Endothelial cell of umbilical vein (primary cell): Measurements from ENCODE around the gene HSD17B14. TPM values are rescaled to one million over a fixed set of nuclear protein-coding genes. Genes with fewer than 3 reads are reported as not detected.

Experiments used
- BruUV-seq: library from RNA; stranded (reverse); fragments of 400-500 nt; replicated peaks from 2 replicates; lab custom pipeline; 2021; lab: Mats Ljungman, UMichigan
- CTCF ChIA-PET: fragments of 300-600, 350-600 bp; sonication (Branson Sonifier 250); formaldehyde crosslinking; loops from one replicate; lab custom pipeline; 2021; ENCODE audit warnings: antibody characterized with exemption, inconsistent platforms; lab: Charles Lee
- POLR2A ChIA-PET: fragments of 300-600, 350-600 bp; sonication (Branson Sonifier 250); formaldehyde crosslinking; loops from one replicate; lab custom pipeline; 2021; ENCODE audit warnings: antibody characterized with exemption, inconsistent platforms; lab: Charles Lee
- DNase-seq: peaks from one replicate; pipeline ENCODE4 v3.0.0-alpha.2; 2011; ENCODE audit warnings: low read depth, low spot score
- FAIRE-seq: peaks from 2 replicates; lab custom pipeline; 2011; peaks lifted over from hg19 to GRCh38; lab: Jason Lieb, UNC
- H2AFZ ChIP-seq: 2 replicates; pipeline ENCODE4 v1.6.0; 2012; ENCODE audit warnings: low read depth, low read length, control low read depth, inconsistent platforms
- H3K27ac ChIP-seq: 2 replicates; pipeline ENCODE4 v1.5.1; 2011; ENCODE audit warnings: low read depth, mild to moderate bottlenecking, control low read depth, low read length, moderate library complexity; ENCODE audit not compliant: insufficient read depth
- H3K27me3 ChIP-seq, 2 experiments: 2 replicates each; pipeline versions ENCODE4 v1.6.0 to v1.6.1; 2011; ENCODE audit warnings: low read length in 2 of 2, mixed read lengths in 1 of 2; ENCODE audit not compliant: control insufficient read depth in 2 of 2, insufficient read depth in 2 of 2
- H3K36me3 ChIP-seq, 2 experiments: 2 replicates in 1 of 2; 3 replicates in 1 of 2; pipeline ENCODE4 v1.5.1; 2011; ENCODE audit warnings: low read length in 2 of 2, mild to moderate bottlenecking in 1 of 2, moderate library complexity in 1 of 2; ENCODE audit not compliant: control insufficient read depth in 2 of 2, insufficient read depth in 2 of 2; ENCODE audit errors: extremely low read depth in 1 of 2
- H3K4me1 ChIP-seq: 3 replicates; pipeline ENCODE4 v1.5.1; 2011; ENCODE audit warnings: mild to moderate bottlenecking, low read length; ENCODE audit not compliant: control insufficient read depth, insufficient read depth; ENCODE audit errors: extremely low read depth
- H3K4me2 ChIP-seq: 2 replicates; pipeline ENCODE4 v1.6.1; 2011; ENCODE audit warnings: low read length, control low read depth, mixed read lengths; ENCODE audit not compliant: insufficient read depth
- H3K4me3 ChIP-seq, 3 experiments: fragments of 200-600 bp in 1 of 3; sonication (generic), shearing (Covaris generic) in 1 of 3; replicated peaks in 1 of 3; 2 replicates each; pipeline ENCODE4 v1.5.1; 2011 to 2016; ENCODE audit warnings: control low read depth in 3 of 3, low read length in 3 of 3, mild to moderate bottlenecking in 2 of 3, inconsistent platforms in 1 of 3, low read depth in 1 of 3, moderate library complexity in 1 of 3; ENCODE audit not compliant: insufficient read depth in 1 of 3
- H3K79me2 ChIP-seq: 2 replicates; pipeline ENCODE4 v1.6.0; 2012; ENCODE audit warnings: low read length, inconsistent platforms; ENCODE audit not compliant: control insufficient read depth, insufficient read depth
- H3K9ac ChIP-seq: replicated peaks from 2 replicates; pipeline ENCODE3; 2011; ENCODE audit warnings: low read length, control low read depth; ENCODE audit not compliant: insufficient read depth; ENCODE audit errors: extremely low read depth
- H3K9me1 ChIP-seq: replicated peaks from 3 replicates; pipeline ENCODE4 v1.6.0; 2011; ENCODE audit warnings: mild to moderate bottlenecking, low read length; ENCODE audit not compliant: control insufficient read depth, insufficient read depth; ENCODE audit errors: extremely low read depth
- H3K9me3 ChIP-seq: replicated peaks from 2 replicates; pipeline ENCODE4 v1.5.1; 2012; ENCODE audit warnings: low read length, inconsistent platforms; ENCODE audit not compliant: control insufficient read depth, insufficient read depth
- H4K20me1 ChIP-seq: replicated peaks from 2 replicates; pipeline ENCODE3; 2011; ENCODE audit warnings: mild to moderate bottlenecking, low read length; ENCODE audit not compliant: control insufficient read depth, insufficient read depth; ENCODE audit errors: extremely low read depth
- EZH2 ChIP-seq: IDR thresholded peaks from 2 replicates; pipeline ENCODE4 v1.6.1; 2012; ENCODE audit warnings: borderline replicate concordance, low read depth, mild to moderate bottlenecking, moderate library complexity, low read length, inconsistent platforms; ENCODE audit not compliant: severe bottlenecking
- FOS ChIP-seq: IDR thresholded peaks from 2 replicates; pipeline ENCODE4 v1.6.1; 2011; ENCODE audit warnings: mild to moderate bottlenecking, low read length, moderate library complexity, borderline replicate concordance; ENCODE audit not compliant: insufficient read depth
- GATA2 ChIP-seq: IDR thresholded peaks from 2 replicates; pipeline ENCODE4 v1.7.0; 2011; ENCODE audit warnings: low read depth, mild to moderate bottlenecking, moderate library complexity, mixed read lengths, low read length; ENCODE audit not compliant: insufficient read length, insufficient read depth
- JUN ChIP-seq: IDR thresholded peaks from 2 replicates; pipeline ENCODE4 v1.6.1; 2011; ENCODE audit warnings: borderline replicate concordance, low read depth; ENCODE audit not compliant: insufficient read length, insufficient read depth
- MYC ChIP-seq: IDR thresholded peaks from one replicate; pipeline ENCODE4 v1.6.1; 2011; ENCODE audit warnings: mild to moderate bottlenecking, low read depth, low read length
- POLR2A ChIP-seq: IDR thresholded peaks from 2 replicates; pipeline ENCODE4 v1.6.1; 2012; ENCODE audit warnings: low read depth, mild to moderate bottlenecking, control low read depth, low read length
- POLR2AphosphoS5 ChIP-seq: IDR thresholded peaks from 2 replicates; pipeline ENCODE4 v1.6.1; 2012; ENCODE audit warnings: low read depth, mild to moderate bottlenecking, control low read depth, low read length, moderate library complexity; ENCODE audit not compliant: insufficient read depth
- dilution Hi-C: fragments of 300-500 bp; cut with MboI; formaldehyde crosslinking; loops from one replicate; pipeline ENCODE4 v1.15.0; 2019; ENCODE audit warnings: low sequenced_read_pairs; ENCODE audit not compliant: extremely low pct_ligation_motif_present
- intact Hi-C: fragments of 100-400 bp; cut with micrococcal nuclease; formaldehyde crosslinking; loops from one replicate; pipeline ENCODE4 v1.10.0; 2022
- polyA plus RNA-seq, 4 experiments: library from polyadenylated mRNA; depleted of rRNA in 3 of 4; stranded (reverse) in 3 of 4; unstranded in 1 of 4; fragments of >200 nt; gene quantifications; 2 replicates each; pipeline versions ENCODE4 v1.2.1 to v1.2.3, GENCODE V29; 2011 to 2012; ENCODE audit warnings: missing spikeins in 1 of 4
- total RNA-seq: library from RNA; stranded (reverse); gene quantifications from 2 replicates; pipeline ENCODE4 v1.2.3, GENCODE V29; 2021
- TF ChIP-seq, protein P1 (sequence below), 2 donors: IDR thresholded peaks; 1 replicate in 1 of 2; 2 replicates in 1 of 2; pipeline ENCODE4 v1.5.1; 2011; ENCODE audit warnings: low read length in 2 of 2, mild to moderate bottlenecking in 2 of 2, moderate library complexity in 2 of 2, control low read depth in 1 of 2, inconsistent platforms in 1 of 2, low read depth in 1 of 2; ENCODE audit not compliant: insufficient read depth in 1 of 2; ENCODE audit errors: extremely low read depth in 1 of 2
- TF ChIP-seq, protein P2 (sequence below): IDR thresholded peaks from 2 replicates; pipeline ENCODE4 v1.6.1; 2011; ENCODE audit not compliant: insufficient read depth, insufficient read length

Gene HSD17B14
- total and polyA plus RNA-seq, 2 donors (not counting 3 experiments of a cell fraction or from before 2014, with no cell fraction given) = 20.9 to 46.3 TPM

DNA sequence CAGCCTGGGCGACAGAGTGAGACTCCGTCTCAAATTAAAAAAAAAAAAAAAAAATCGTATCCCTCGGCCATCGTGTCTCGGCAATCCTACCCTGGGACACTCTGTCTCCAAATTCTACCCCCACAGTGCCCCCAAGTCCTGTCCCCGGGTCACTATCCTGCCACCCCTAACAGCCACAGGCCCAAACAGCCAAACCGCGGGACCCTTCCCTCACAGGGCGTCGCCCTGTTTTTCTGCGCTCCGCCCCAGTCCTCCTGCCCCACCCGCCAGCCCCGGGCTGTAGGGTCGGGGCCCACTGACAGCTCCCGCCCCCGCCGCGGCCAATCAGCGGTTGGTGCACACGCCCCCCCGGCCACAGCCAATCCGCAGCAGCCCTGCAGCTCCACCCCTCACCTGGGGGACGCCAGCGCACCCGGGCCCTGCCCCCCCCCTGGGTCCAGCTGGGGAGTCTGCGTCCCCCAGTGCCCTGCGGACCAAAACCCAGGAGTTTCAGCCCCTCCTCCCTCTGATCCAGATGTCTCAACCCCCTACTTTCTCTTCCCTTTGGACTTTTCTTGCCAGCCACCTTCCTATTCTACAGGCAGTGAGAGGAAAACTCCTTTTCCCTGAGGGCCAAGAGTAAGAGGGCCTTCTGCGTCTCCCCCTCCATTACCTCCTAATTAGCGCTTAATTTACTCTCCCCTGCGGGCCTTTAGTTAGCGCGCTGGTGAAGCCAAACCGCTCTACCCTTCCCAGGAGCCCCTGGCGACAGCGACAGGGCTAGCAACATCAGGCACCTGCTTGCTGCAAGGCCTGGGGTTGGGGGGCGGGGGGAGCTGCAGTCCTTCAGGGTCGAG lies 24.0 kb downstream of the HSD17B14 start:
- H3K4me1 ChIP-seq = peaks cover 13% of the 10 kb centered on the region
- no peaks in the 10 kb centered on the region for H3K36me3 ChIP-seq
- intact Hi-C loops = loop anchor here (2.0 kb wide), 1 partner anchor 72 kb away; the partner anchor contains the start of gene RASIP1
- peak overlapping the region; percentile 40 for H3K4me2 ChIP-seq
- FAIRE-seq = peak; percentile 64
- H3K27ac ChIP-seq = no peak overlapping the region
- TF ChIP-seq POLR2AphosphoS5 = peak; percentile 23
- no peak for TF ChIP-seq FOS
- TF ChIP-seq POLR2A = peak; percentile 49
- no peak for TF ChIP-seq EZH2
- no peaks in the 10 kb centered on the region for H3K27me3 ChIP-seq
- H3K4me3 ChIP-seq = peak overlapping the region; percentile 12 to 29 (median 20)
- H3K9me3 ChIP-seq = no peaks in the 10 kb centered on the region
- H3K79me2 ChIP-seq = no peaks in the 10 kb centered on the region
- ChIA-PET CTCF (interaction anchor here (0.7 to 3.1 kb wide), 8 partner anchors 9 to 158 kb away, joined by 3 to 21 read pairs (median 6); partner anchors contain the start of gene HSD17B14), POLR2A (interaction anchor here (0.6 to 0.7 kb wide), 2 partner anchors 25 to 166 kb away, joined by 3 read pairs; partner anchors contain the start of gene CA11)
- H2AFZ ChIP-seq = peak overlapping the region; percentile 72
- DNase-seq = peak; percentile 72
- H3K9me1 ChIP-seq = no peaks in the 10 kb centered on the region
- no peak overlapping the region for H3K9ac ChIP-seq
- BruUV-seq = no TSS peak
- H4K20me1 ChIP-seq = no peaks in the 10 kb centered on the region
- dilution Hi-C loops = no loop called here

DNA sequence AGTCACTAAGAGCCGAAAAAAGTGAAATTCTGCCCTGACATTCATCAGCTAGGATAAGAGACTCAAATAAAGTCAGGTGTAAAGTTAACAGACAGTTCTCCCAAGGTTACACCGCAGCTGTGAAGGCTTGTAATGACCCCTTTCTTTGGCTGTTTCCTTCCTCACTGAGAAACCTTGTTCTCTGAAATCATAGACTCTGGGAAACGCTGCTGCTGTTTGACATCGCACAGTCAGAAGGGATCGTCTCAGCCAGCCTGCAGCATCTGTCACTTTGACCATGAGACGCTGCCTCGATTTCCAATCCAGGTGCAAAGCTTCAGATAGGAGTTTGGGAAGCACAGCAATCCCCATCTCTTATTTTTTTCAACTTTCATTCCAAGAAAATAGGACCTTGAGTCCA lies 26.1 kb downstream of the HSD17B14 start:
- H4K20me1 ChIP-seq = no peaks in the 10 kb centered on the region
- H3K36me3 ChIP-seq = no peaks in the 10 kb centered on the region
- POLR2A ChIA-PET = no interaction called here
- H3K27ac ChIP-seq = no peak overlapping the region
- H3K9me1 ChIP-seq = no peaks in the 10 kb centered on the region
- H3K9me3 ChIP-seq = no peaks in the 10 kb centered on the region
- H2AFZ ChIP-seq = peak overlapping the region; percentile 75
- BruUV-seq = no TSS peak
- intact Hi-C loops = loop anchor here (2.0 kb wide), 1 partner anchor 63 kb away; the partner anchor contains the start of gene PPP1R15A
- TF ChIP-seq GATA2 = no peak
- TF ChIP-seq FOS = no peak
- TF ChIP-seq EZH2 = no peak
- no peak for TF ChIP-seq POLR2AphosphoS5
- TF ChIP-seq, protein P1, sequence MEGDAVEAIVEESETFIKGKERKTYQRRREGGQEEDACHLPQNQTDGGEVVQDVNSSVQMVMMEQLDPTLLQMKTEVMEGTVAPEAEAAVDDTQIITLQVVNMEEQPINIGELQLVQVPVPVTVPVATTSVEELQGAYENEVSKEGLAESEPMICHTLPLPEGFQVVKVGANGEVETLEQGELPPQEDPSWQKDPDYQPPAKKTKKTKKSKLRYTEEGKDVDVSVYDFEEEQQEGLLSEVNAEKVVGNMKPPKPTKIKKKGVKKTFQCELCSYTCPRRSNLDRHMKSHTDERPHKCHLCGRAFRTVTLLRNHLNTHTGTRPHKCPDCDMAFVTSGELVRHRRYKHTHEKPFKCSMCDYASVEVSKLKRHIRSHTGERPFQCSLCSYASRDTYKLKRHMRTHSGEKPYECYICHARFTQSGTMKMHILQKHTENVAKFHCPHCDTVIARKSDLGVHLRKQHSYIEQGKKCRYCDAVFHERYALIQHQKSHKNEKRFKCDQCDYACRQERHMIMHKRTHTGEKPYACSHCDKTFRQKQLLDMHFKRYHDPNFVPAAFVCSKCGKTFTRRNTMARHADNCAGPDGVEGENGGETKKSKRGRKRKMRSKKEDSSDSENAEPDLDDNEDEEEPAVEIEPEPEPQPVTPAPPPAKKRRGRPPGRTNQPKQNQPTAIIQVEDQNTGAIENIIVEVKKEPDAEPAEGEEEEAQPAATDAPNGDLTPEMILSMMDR (IDR thresholded peaks at IDR 0.05; ENCODE audit: extremely low read depth in 1 of 2, insufficient read depth in 1 of 2, low read depth in 1 of 2, low read length in 2 of 2) = no peak
- TF ChIP-seq, protein P2, sequence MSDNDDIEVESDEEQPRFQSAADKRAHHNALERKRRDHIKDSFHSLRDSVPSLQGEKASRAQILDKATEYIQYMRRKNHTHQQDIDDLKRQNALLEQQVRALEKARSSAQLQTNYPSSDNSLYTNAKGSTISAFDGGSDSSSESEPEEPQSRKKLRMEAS = no peak
- no peak for TF ChIP-seq JUN
- TF ChIP-seq MYC = no peak
- TF ChIP-seq POLR2A = no peak
- no peaks in the 10 kb centered on the region for H3K79me2 ChIP-seq
- peak; percentile 13 for DNase-seq
- dilution Hi-C loops = no loop called here
- H3K4me2 ChIP-seq = peak overlapping the region; percentile 55
- H3K27me3 ChIP-seq = no peaks in the 10 kb centered on the region
- peaks cover 13% of the 10 kb centered on the region for H3K4me1 ChIP-seq
- CTCF ChIA-PET = interaction anchor here (1.9 to 3.1 kb wide), 4 partner anchors 15 to 160 kb away, joined by 8 to 21 read pairs (median 10); partner anchors contain the start of gene HSD17B14
- peak overlapping the region; percentile 56 to 73 (median 62) for H3K4me3 ChIP-seq
- H3K9ac ChIP-seq = peak overlapping the region; percentile 52
- FAIRE-seq = peak; percentile 74
